H54 (cell line): ENCODE data around the gene SIT1.
"Not testable (repeated sequence)": the region's sequence is repeated elsewhere in the genome, so short reads cannot be mapped to it uniquely, and the experiment has no call there.

Experiments used
- DNase-seq: peaks from one replicate; pipeline ENCODE4 v3.0.0; 2011; ENCODE audit warnings: low spot score, mixed read lengths; ENCODE audit not compliant: insufficient read length
- FAIRE-seq: peaks from 3 replicates; lab custom pipeline; 2011; peaks lifted over from hg19 to GRCh38; lab: Jason Lieb, UNC
- POLR2A ChIP-seq: IDR thresholded peaks from 2 replicates; pipeline ENCODE4 v1.6.1; 2011; ENCODE audit warnings: low read depth, mild to moderate bottlenecking, low read length

The SIT1 gene

GRCh38 chr9:35646153-35646532 is 4.6 kb downstream of the SIT1 start:
- FAIRE-seq: no peak
- DNase-seq: no peak
- no peak for TF ChIP-seq POLR2A

GRCh38 chr9:35645736-35646135 is 5.0 kb downstream of the SIT1 start:
- not testable (repeated sequence) for DNase-seq, FAIRE-seq

- FAIRE-seq (no peak), DNase-seq (no peak)
- no peak for TF ChIP-seq POLR2A
Observed at GRCh38 chr9:35643046-35643445, 7.7 kb downstream of the SIT1 start.

GRCh38 chr9:35641478-35641877 is 9.3 kb downstream of the SIT1 start:
- not testable (repeated sequence) for DNase-seq, FAIRE-seq

GRCh38 chr9:35640431-35640830 is 10.3 kb downstream of the SIT1 start:
- not testable (repeated sequence) for FAIRE-seq, DNase-seq

GRCh38 chr9:35639631-35640030 is 11.1 kb downstream of the SIT1 start:
- DNase-seq (no peak), FAIRE-seq (no peak)
- no peak for TF ChIP-seq POLR2A

GRCh38 chr9:35639225-35639624 is 11.5 kb downstream of the SIT1 start:
- not testable (repeated sequence) for DNase-seq
- peak; percentile 70 for FAIRE-seq

- DNase-seq, FAIRE-seq: not testable (repeated sequence)
Observed at GRCh38 chr9:35638751-35639150, 12.0 kb downstream of the SIT1 start.

GRCh38 chr9:35637427-35637955 is 13.2 kb downstream of the SIT1 start:
- not testable (repeated sequence) for FAIRE-seq, DNase-seq

- FAIRE-seq, DNase-seq: not testable (repeated sequence)
Observed at GRCh38 chr9:35636877-35637246, 13.9 kb downstream of the SIT1 start.

- FAIRE-seq (no peak), DNase-seq (no peak)
- no peak for TF ChIP-seq POLR2A
Observed at GRCh38 chr9:35636135-35636876, 14.4 kb downstream of the SIT1 start.

- FAIRE-seq: no peak
- DNase-seq: no peak
- TF ChIP-seq POLR2A: no peak
Observed at GRCh38 chr9:35635730-35636129, 15.0 kb downstream of the SIT1 start.

GRCh38 chr9:35629597-35629996 is 21.1 kb downstream of the SIT1 start:
- FAIRE-seq (no peak), DNase-seq (no peak)
- no peak for TF ChIP-seq POLR2A

- TF ChIP-seq POLR2A: no peak
- no peak for DNase-seq
- no peak for FAIRE-seq
Observed at GRCh38 chr9:35628389-35628991, 22.2 kb downstream of the SIT1 start.

GRCh38 chr9:35627575-35627974 is 23.2 kb downstream of the SIT1 start:
- TF ChIP-seq POLR2A: no peak
- DNase-seq (no peak), FAIRE-seq (no peak)
